Measurements from ENCODE around the gene SDR39U1.

Gene SDR39U1

GRCh38 chr14:24443053-24443665, 583 bp upstream of the SDR39U1 start:
- DNase-seq (ENCODE audit: low read depth in 1 of 2, low spot score in 1 of 2) = no peak

GRCh38 chr14:24441904-24442239, 704 bp downstream of the SDR39U1 start:
- no peak for DNase-seq (ENCODE audit: low read depth in 1 of 2, low spot score in 1 of 2)

GRCh38 chr14:24441485-24441884, 1.1 kb downstream of the SDR39U1 start:
- DNase-seq (ENCODE audit: low read depth in 1 of 2, low spot score in 1 of 2) = no peak

GRCh38 chr14:24440606-24441399, 1.8 kb downstream of the SDR39U1 start:
- DNase-seq (ENCODE audit: low read depth in 1 of 2, low spot score in 1 of 2) = no peak

GRCh38 chr14:24439830-24440605, 2.6 kb downstream of the SDR39U1 start:
- DNase-seq (ENCODE audit: low read depth in 1 of 2, low spot score in 1 of 2) = no peak

GRCh38 chr14:24439257-24439656, 3.3 kb downstream of the SDR39U1 start:
- DNase-seq (ENCODE audit: low read depth in 1 of 2, low spot score in 1 of 2) = no peak

- DNase-seq (ENCODE audit: low read depth in 1 of 2, low spot score in 1 of 2) = no peak
These were observed 4.1 kb downstream of the SDR39U1 start for GRCh38 chr14:24438223-24439097.

- no peak for DNase-seq (ENCODE audit: low read depth in 1 of 2, low spot score in 1 of 2)
These were observed 4.9 kb downstream of the SDR39U1 start for GRCh38 chr14:24437736-24438067.

GRCh38 chr14:24437020-24437735, 5.4 kb downstream of the SDR39U1 start:
- no peak for DNase-seq (ENCODE audit: low read depth in 1 of 2, low spot score in 1 of 2)

GRCh38 chr14:24436355-24437019, 6.1 kb downstream of the SDR39U1 start:
- no peak for DNase-seq (ENCODE audit: low read depth in 1 of 2, low spot score in 1 of 2)

GRCh38 chr14:24435998-24436354, 6.6 kb downstream of the SDR39U1 start:
- no peak for DNase-seq (ENCODE audit: low read depth in 1 of 2, low spot score in 1 of 2)

- no peak for DNase-seq (ENCODE audit: low read depth in 1 of 2, low spot score in 1 of 2)
These were observed 7.3 kb downstream of the SDR39U1 start for GRCh38 chr14:24435192-24435810.

- no peak for DNase-seq (ENCODE audit: low read depth in 1 of 2, low spot score in 1 of 2)
These were observed 7.9 kb downstream of the SDR39U1 start for GRCh38 chr14:24434676-24435075.

- DNase-seq (ENCODE audit: low read depth in 1 of 2, low spot score in 1 of 2) = no peak
These were observed 8.5 kb downstream of the SDR39U1 start for GRCh38 chr14:24434036-24434435.

GRCh38 chr14:24432259-24433131, 10.1 kb downstream of the SDR39U1 start:
- DNase-seq (ENCODE audit: low read depth in 1 of 2, low spot score in 1 of 2) = no peak

GRCh38 chr14:24431569-24432258, 10.9 kb downstream of the SDR39U1 start:
- DNase-seq (ENCODE audit: low read depth in 1 of 2, low spot score in 1 of 2) = peak; percentile 71 to 86

- DNase-seq (ENCODE audit: low read depth in 1 of 2, low spot score in 1 of 2) = peak; percentile 46 to 65
These were observed 11.7 kb downstream of the SDR39U1 start for GRCh38 chr14:24430682-24431568.
